DND-41 (cell line): ENCODE measurements around the gene PCDHGB3.
"Not testable (repeated sequence)": the region's sequence is repeated elsewhere in the genome, so short reads cannot be mapped to it uniquely, and the experiment has no call there.

Experiments used
- ATAC-seq: fragments of 200-7000 bp; cut with Tn5 transposase; 3 replicates; pipeline ENCODE4 v1.9.1; 2021; ENCODE audit warnings: low read depth; ENCODE audit not compliant: insufficient read depth
- DNase-seq: peaks from one replicate; pipeline ENCODE4 v3.0.0-alpha.2; 2020
- H2AFZ ChIP-seq: 2 replicates; pipeline ENCODE4 v1.6.0; 2012; ENCODE audit warnings: low read depth, low read length
- H3K27ac ChIP-seq: 2 replicates; pipeline ENCODE4 v1.5.1; 2012; ENCODE audit warnings: low read length, inconsistent platforms
- H3K27me3 ChIP-seq: fragments of 200-600 bp; sonication (generic); 2 replicates; pipeline ENCODE4 v1.6.0; 2012; ENCODE audit warnings: low read length, mild to moderate bottlenecking, inconsistent platforms; ENCODE audit not compliant: insufficient read depth, poor library complexity
- H3K36me3 ChIP-seq: 2 replicates; pipeline ENCODE4 v1.5.1; 2012; ENCODE audit warnings: low read length, inconsistent platforms; ENCODE audit not compliant: insufficient read depth
- H3K4me1 ChIP-seq: 2 replicates; pipeline ENCODE4 v1.5.1; 2012; ENCODE audit warnings: mild to moderate bottlenecking, low read length; ENCODE audit not compliant: insufficient read depth
- H3K4me2 ChIP-seq: 2 replicates; pipeline ENCODE4 v1.6.0; 2012; ENCODE audit warnings: mild to moderate bottlenecking, moderate library complexity, low read length, inconsistent platforms; ENCODE audit not compliant: insufficient read depth
- H3K4me3 ChIP-seq, 2 experiments: fragments of 200-600 bp in 1 of 2; shearing (Covaris generic) in 1 of 2; 2 replicates each; pipeline ENCODE4 v1.5.1; 2012 to 2016; ENCODE audit warnings: inconsistent platforms in 2 of 2, low read length in 2 of 2, mild to moderate bottlenecking in 2 of 2, low read depth in 1 of 2, moderate library complexity in 1 of 2
- H3K79me2 ChIP-seq: 2 replicates; pipeline ENCODE4 v1.6.0; 2012; ENCODE audit warnings: low read length, inconsistent platforms; ENCODE audit not compliant: insufficient read depth
- H3K9ac ChIP-seq: 2 replicates; pipeline ENCODE4 v1.6.0; 2012; ENCODE audit warnings: low read depth, mild to moderate bottlenecking, inconsistent platforms, low read length, moderate library complexity
- H3K9me3 ChIP-seq: 2 replicates; pipeline ENCODE4 v1.5.1; 2012; ENCODE audit warnings: low read length, moderate library complexity, mild to moderate bottlenecking, inconsistent platforms; ENCODE audit not compliant: insufficient read depth, severe bottlenecking
- H4K20me1 ChIP-seq: 2 replicates; pipeline ENCODE4 v1.6.0; 2012; ENCODE audit warnings: low read length; ENCODE audit not compliant: insufficient read depth
- CTCF ChIP-seq: IDR thresholded peaks from 2 replicates; pipeline ENCODE4 v1.5.1; 2012; ENCODE audit warnings: borderline replicate concordance, low read length, moderate library complexity, mild to moderate bottlenecking; ENCODE audit not compliant: poor library complexity, severe bottlenecking; ENCODE audit errors: extremely low read depth
- EZH2 ChIP-seq: IDR thresholded peaks from 3 replicates; pipeline ENCODE4 v1.6.1; 2012; ENCODE audit warnings: borderline replicate concordance, low read depth, mild to moderate bottlenecking, moderate library complexity, low read length, inconsistent platforms; ENCODE audit not compliant: severe bottlenecking

Gene PCDHGB3

GRCh38 chr5:141382469-141383294 is 12.6 kb downstream of the PCDHGB3 start, which contains the start of gene PCDHGA7:
PCDHGA7 (plus strand) TSS chr5:141382742; CDS start chr5:141382900, 158 bp downstream.
- Histone ChIP-seq H4K20me1 (no peaks in the 10 kb centered on the region), H3K4me2 (no peak within 1 kb of the TSS), H3K27ac (no peak within 1 kb of the TSS), H3K4me3 (no peak within 1 kb of the TSS), H2AFZ (no peak within 1 kb of the TSS), H3K9ac (no peak within 1 kb of the TSS), H3K36me3 (no peaks in the 10 kb centered on the region), H3K79me2 (no peaks in the 10 kb centered on the region), H3K27me3 (no peaks in the 10 kb centered on the region), H3K9me3 (no peaks in the 10 kb centered on the region), H3K4me1 (no peaks in the 10 kb centered on the region)
- ATAC-seq (no peak), DNase-seq (no peak)
- no peak for TF ChIP-seq EZH2
- no peak for TF ChIP-seq CTCF

GRCh38 chr5:141383345-141383744 is 13.3 kb downstream of the PCDHGB3 start:
- Histone ChIP-seq H2AFZ (no peak overlapping the region), H3K79me2 (no peaks in the 10 kb centered on the region), H3K27me3 (no peaks in the 10 kb centered on the region), H3K4me1 (no peaks in the 10 kb centered on the region), H3K4me3 (no peak overlapping the region), H4K20me1 (no peaks in the 10 kb centered on the region), H3K4me2 (no peak overlapping the region), H3K27ac (no peak overlapping the region), H3K9ac (no peak overlapping the region), H3K9me3 (no peaks in the 10 kb centered on the region), H3K36me3 (no peaks in the 10 kb centered on the region)
- ATAC-seq (no peak), DNase-seq (no peak)
- TF ChIP-seq CTCF = no peak
- TF ChIP-seq EZH2 = no peak

- no peak overlapping the region for H3K4me3 ChIP-seq
- DNase-seq (no peak), ATAC-seq (no peak)
- no peak overlapping the region for H3K4me2 ChIP-seq
- no peak overlapping the region for H2AFZ ChIP-seq
- no peak for TF ChIP-seq EZH2
- no peak overlapping the region for H3K27ac ChIP-seq
- H4K20me1 ChIP-seq = no peaks in the 10 kb centered on the region
- H3K9me3 ChIP-seq = no peaks in the 10 kb centered on the region
- no peaks in the 10 kb centered on the region for H3K36me3 ChIP-seq
- no peaks in the 10 kb centered on the region for H3K79me2 ChIP-seq
- H3K4me1 ChIP-seq = no peaks in the 10 kb centered on the region
- H3K9ac ChIP-seq = no peak overlapping the region
- H3K27me3 ChIP-seq = no peaks in the 10 kb centered on the region
These were observed 14.6 kb downstream of the PCDHGB3 start for GRCh38 chr5:141384471-141385267.

GRCh38 chr5:141387557-141388311 is 17.7 kb downstream of the PCDHGB3 start, which contains the start of gene PCDHGB4:
PCDHGB4 (plus strand) TSS chr5:141387698; CDS start chr5:141387885, 187 bp downstream.
- not testable (repeated sequence) for H3K9ac ChIP-seq, DNase-seq, H3K4me3 ChIP-seq, H3K36me3 ChIP-seq, H3K27me3 ChIP-seq, ATAC-seq, H3K27ac ChIP-seq, H3K4me2 ChIP-seq, H2AFZ ChIP-seq, H3K9me3 ChIP-seq, H3K4me1 ChIP-seq, H4K20me1 ChIP-seq, H3K79me2 ChIP-seq
